GM12892 (cell line): ENCODE results near the gene TBC1D25.

Source experiments
- POLR2A ChIP-seq: IDR thresholded peaks from 2 replicates; pipeline ENCODE4 v1.6.1; 2011; ENCODE audit warnings: low read depth, low read length, control low read depth
- POLR2AphosphoS5 ChIP-seq: IDR thresholded peaks from 2 replicates; pipeline ENCODE4 v1.6.1; 2011; ENCODE audit warnings: low read depth, low read length, control low read depth
- TAF1 ChIP-seq: IDR thresholded peaks from 2 replicates; pipeline ENCODE4 v1.6.1; 2011; ENCODE audit warnings: low read depth, mild to moderate bottlenecking, control low read depth, low read length, borderline replicate concordance

- no peak for TF ChIP-seq POLR2AphosphoS5
- TF ChIP-seq POLR2A = no peak
- TF ChIP-seq TAF1 = no peak
These were observed 60.7 kb downstream of the TBC1D25 start for GRCh38 chrX:48600226-48600625.
